ENCODE data around the gene MS4A4A. TPM values are rescaled to one million over a fixed set of nuclear protein-coding genes. Genes with fewer than 3 reads are reported as not detected.
A peak's percentile ranks its signal among the peaks of the same experiment; 100 is the strongest.

Gene MS4A4A
- total RNA-seq: not detected

GRCh38 chr11:60280412-60280811 is at the start of gene MS4A4A:
MS4A4A (plus strand) TSS chr11:60280666; CDS start chr11:60280676, 10 bp downstream.
- Mint-ChIP-seq H3K4me3 (no peak within 1 kb of the TSS), H3K27me3 (peaks cover 16% of the 10 kb centered on the region), H3K36me3 (ENCODE audit: low read depth) (no peaks in the 10 kb centered on the region), H3K9me3 (no peaks in the 10 kb centered on the region), H3K27ac (no peak within 1 kb of the TSS), H3K4me1 (no peaks in the 10 kb centered on the region)
- ATAC-seq (replicated peaks): no peak

- Mint-ChIP-seq H3K27ac (no peak overlapping the region), H3K4me1 (no peaks in the 10 kb centered on the region), H3K4me3 (no peak overlapping the region), H3K36me3 (ENCODE audit: low read depth) (no peaks in the 10 kb centered on the region), H3K9me3 (no peaks in the 10 kb centered on the region), H3K27me3 (peaks cover 23% of the 10 kb centered on the region)
- no peak for ATAC-seq (replicated peaks)
Measured at GRCh38 chr11:60230681-60231080, 49.8 kb upstream of the MS4A4A start.

- peaks cover 30% of the 10 kb centered on the region for H3K27me3 Mint-ChIP-seq
- H3K36me3 Mint-ChIP-seq (ENCODE audit: low read depth): no peaks in the 10 kb centered on the region
- no peak for ATAC-seq (replicated peaks)
- H3K27ac Mint-ChIP-seq: no peak overlapping the region
- H3K4me1 Mint-ChIP-seq: no peaks in the 10 kb centered on the region
- H3K9me3 Mint-ChIP-seq: no peaks in the 10 kb centered on the region
- no peak overlapping the region for H3K4me3 Mint-ChIP-seq
Measured at GRCh38 chr11:60235321-60235720, 45.1 kb upstream of the MS4A4A start.

- Mint-ChIP-seq H3K9me3 (no peaks in the 10 kb centered on the region), H3K27ac (no peak overlapping the region), H3K27me3 (peaks cover 54% of the 10 kb centered on the region), H3K4me3 (no peak overlapping the region), H3K36me3 (ENCODE audit: low read depth) (no peaks in the 10 kb centered on the region), H3K4me1 (no peaks in the 10 kb centered on the region)
- no peak for ATAC-seq (replicated peaks)
Measured at GRCh38 chr11:60240662-60241061, 39.8 kb upstream of the MS4A4A start.

GRCh38 chr11:60241786-60242185 is 38.7 kb upstream of the MS4A4A start:
- no peak for ATAC-seq (replicated peaks)

GRCh38 chr11:60242740-60243239 is 37.7 kb upstream of the MS4A4A start, which contains the start of gene MS4A4E:
MS4A4E (minus strand) TSS chr11:60243137; CDS start chr11:60230055, 13,082 bp downstream.
- Mint-ChIP-seq H3K4me3 (no peak within 1 kb of the TSS), H3K27me3 (peaks cover 55% of the 10 kb centered on the region), H3K27ac (no peak within 1 kb of the TSS), H3K9me3 (no peaks in the 10 kb centered on the region), H3K36me3 (ENCODE audit: low read depth) (no peaks in the 10 kb centered on the region), H3K4me1 (no peaks in the 10 kb centered on the region)
- no peak for ATAC-seq (replicated peaks)

More at GRCh38 chr11:60241786-60242185, 38.7 kb upstream of the MS4A4A start:
- Mint-ChIP-seq H3K27me3 (peaks cover 54% of the 10 kb centered on the region), H3K4me3 (no peak overlapping the region), H3K27ac (no peak overlapping the region), H3K9me3 (no peaks in the 10 kb centered on the region), H3K36me3 (ENCODE audit: low read depth) (no peaks in the 10 kb centered on the region), H3K4me1 (no peaks in the 10 kb centered on the region)

GRCh38 chr11:60251485-60252212 is 28.8 kb upstream of the MS4A4A start:
- no peaks in the 10 kb centered on the region for H3K36me3 Mint-ChIP-seq (ENCODE audit: low read depth)
- ATAC-seq (replicated peaks): no peak
- H3K9me3 Mint-ChIP-seq: peaks cover 4% of the 10 kb centered on the region
- no peak overlapping the region for H3K27ac Mint-ChIP-seq
- no peak overlapping the region for H3K4me3 Mint-ChIP-seq
- no peaks in the 10 kb centered on the region for H3K4me1 Mint-ChIP-seq
- peaks cover 49% of the 10 kb centered on the region for H3K27me3 Mint-ChIP-seq

- Mint-ChIP-seq H3K27me3 (peaks cover 45% of the 10 kb centered on the region), H3K4me3 (no peak overlapping the region), H3K9me3 (peaks cover 4% of the 10 kb centered on the region), H3K27ac (no peak overlapping the region), H3K4me1 (no peaks in the 10 kb centered on the region), H3K36me3 (ENCODE audit: low read depth) (no peaks in the 10 kb centered on the region)
- ATAC-seq (replicated peaks): no peak
Measured at GRCh38 chr11:60252213-60253108, 28.0 kb upstream of the MS4A4A start.

GRCh38 chr11:60257956-60258722 is 22.3 kb upstream of the MS4A4A start:
- Mint-ChIP-seq H3K36me3 (ENCODE audit: low read depth) (no peaks in the 10 kb centered on the region), H3K27me3 (peaks cover 27% of the 10 kb centered on the region), H3K9me3 (peaks cover 8% of the 10 kb centered on the region), H3K27ac (no peak overlapping the region), H3K4me1 (no peaks in the 10 kb centered on the region), H3K4me3 (no peak overlapping the region)
- peak; percentile 24 for ATAC-seq (replicated peaks)

GRCh38 chr11:60261014-60261413 is 19.5 kb upstream of the MS4A4A start:
- H3K4me1 Mint-ChIP-seq: no peaks in the 10 kb centered on the region
- H3K4me3 Mint-ChIP-seq: no peak overlapping the region
- peaks cover 4% of the 10 kb centered on the region for H3K9me3 Mint-ChIP-seq
- peaks cover 17% of the 10 kb centered on the region for H3K27me3 Mint-ChIP-seq
- H3K27ac Mint-ChIP-seq: no peak overlapping the region
- H3K36me3 Mint-ChIP-seq (ENCODE audit: low read depth): no peaks in the 10 kb centered on the region
- ATAC-seq (replicated peaks): no peak

GRCh38 chr11:60263402-60263801 is 17.1 kb upstream of the MS4A4A start:
- Mint-ChIP-seq H3K27me3 (peaks cover 26% of the 10 kb centered on the region), H3K4me3 (no peak overlapping the region), H3K27ac (no peak overlapping the region), H3K9me3 (peaks cover 4% of the 10 kb centered on the region), H3K36me3 (ENCODE audit: low read depth) (no peaks in the 10 kb centered on the region), H3K4me1 (no peaks in the 10 kb centered on the region)
- ATAC-seq (replicated peaks): no peak

GRCh38 chr11:60264644-60265043 is 15.8 kb upstream of the MS4A4A start:
- no peaks in the 10 kb centered on the region for H3K4me1 Mint-ChIP-seq
- no peaks in the 10 kb centered on the region for H3K36me3 Mint-ChIP-seq (ENCODE audit: low read depth)
- peaks cover 25% of the 10 kb centered on the region for H3K27me3 Mint-ChIP-seq
- ATAC-seq (replicated peaks): no peak
- H3K4me3 Mint-ChIP-seq: no peak overlapping the region
- no peak overlapping the region for H3K27ac Mint-ChIP-seq
- peaks cover 4% of the 10 kb centered on the region for H3K9me3 Mint-ChIP-seq

GRCh38 chr11:60265373-60266214 is 14.9 kb upstream of the MS4A4A start:
- Mint-ChIP-seq H3K27me3 (peaks cover 21% of the 10 kb centered on the region), H3K4me3 (no peak overlapping the region), H3K9me3 (peaks cover 4% of the 10 kb centered on the region), H3K27ac (no peak overlapping the region), H3K36me3 (ENCODE audit: low read depth) (no peaks in the 10 kb centered on the region), H3K4me1 (no peaks in the 10 kb centered on the region)
- ATAC-seq (replicated peaks): peak; percentile 45

All from activated T-helper 17 cell treated with anti-CD3 and anti-CD28 coated beads, Interleukin-2, amount 50 U/mL, for 72 hours (primary cell).